ENCODE data around the gene JADE2. TPM values are rescaled to one million over a fixed set of nuclear protein-coding genes. Genes with fewer than 3 reads are reported as not detected.

JADE2 gene
- total RNA-seq, 4 donors from 2014 or later = 46.0 to 113 (median 89.2) TPM

DNA sequence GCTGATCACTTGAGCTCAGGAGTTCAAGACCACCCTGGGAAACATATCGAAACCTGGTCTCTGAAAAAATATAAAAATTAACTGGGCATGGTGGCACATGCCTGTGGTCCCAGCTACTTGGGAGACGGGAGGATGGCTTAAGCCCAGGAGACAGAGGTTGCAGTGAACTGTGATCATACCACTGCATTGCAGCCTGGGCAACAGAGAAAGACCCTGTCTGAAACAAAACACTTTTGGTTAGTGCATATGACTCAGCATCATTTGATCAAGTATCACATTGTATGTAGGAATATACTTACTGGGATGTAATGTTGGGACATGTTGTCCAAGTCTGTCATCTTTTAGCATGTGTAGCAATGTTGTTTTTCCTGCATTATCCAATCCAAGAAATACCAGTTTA is 95.2 kb downstream of the JADE2 start:
- no peak overlapping the region for H3K27ac ChIP-seq
- WGBS, 2 donors (ENCODE audit: low coverage in 1 of 2) = 92 to 100% methylated on average over 2 of the region's 2 CpGs
- no peaks in the 10 kb centered on the region for H3K27me3 ChIP-seq
- H3K9me3 ChIP-seq = no peaks in the 10 kb centered on the region
- TF ChIP-seq POLR2A (IDR thresholded peaks at IDR 0.05) (no peak), EP300 (IDR thresholded peaks at IDR 0.05) (no peak), POLR2AphosphoS5 (IDR thresholded peaks at IDR 0.05) (no peak)
- TF ChIP-seq, protein P1, sequence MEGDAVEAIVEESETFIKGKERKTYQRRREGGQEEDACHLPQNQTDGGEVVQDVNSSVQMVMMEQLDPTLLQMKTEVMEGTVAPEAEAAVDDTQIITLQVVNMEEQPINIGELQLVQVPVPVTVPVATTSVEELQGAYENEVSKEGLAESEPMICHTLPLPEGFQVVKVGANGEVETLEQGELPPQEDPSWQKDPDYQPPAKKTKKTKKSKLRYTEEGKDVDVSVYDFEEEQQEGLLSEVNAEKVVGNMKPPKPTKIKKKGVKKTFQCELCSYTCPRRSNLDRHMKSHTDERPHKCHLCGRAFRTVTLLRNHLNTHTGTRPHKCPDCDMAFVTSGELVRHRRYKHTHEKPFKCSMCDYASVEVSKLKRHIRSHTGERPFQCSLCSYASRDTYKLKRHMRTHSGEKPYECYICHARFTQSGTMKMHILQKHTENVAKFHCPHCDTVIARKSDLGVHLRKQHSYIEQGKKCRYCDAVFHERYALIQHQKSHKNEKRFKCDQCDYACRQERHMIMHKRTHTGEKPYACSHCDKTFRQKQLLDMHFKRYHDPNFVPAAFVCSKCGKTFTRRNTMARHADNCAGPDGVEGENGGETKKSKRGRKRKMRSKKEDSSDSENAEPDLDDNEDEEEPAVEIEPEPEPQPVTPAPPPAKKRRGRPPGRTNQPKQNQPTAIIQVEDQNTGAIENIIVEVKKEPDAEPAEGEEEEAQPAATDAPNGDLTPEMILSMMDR (IDR thresholded peaks at IDR 0.05) = no peak
- ATAC-seq = no peak
- H3K36me3 ChIP-seq = peaks cover 0 to 86% of the 10 kb centered on the region in 2 donors
- no peak overlapping the region for H3K4me3 ChIP-seq
- H3K4me1 ChIP-seq = no peaks in the 10 kb centered on the region

DNA sequence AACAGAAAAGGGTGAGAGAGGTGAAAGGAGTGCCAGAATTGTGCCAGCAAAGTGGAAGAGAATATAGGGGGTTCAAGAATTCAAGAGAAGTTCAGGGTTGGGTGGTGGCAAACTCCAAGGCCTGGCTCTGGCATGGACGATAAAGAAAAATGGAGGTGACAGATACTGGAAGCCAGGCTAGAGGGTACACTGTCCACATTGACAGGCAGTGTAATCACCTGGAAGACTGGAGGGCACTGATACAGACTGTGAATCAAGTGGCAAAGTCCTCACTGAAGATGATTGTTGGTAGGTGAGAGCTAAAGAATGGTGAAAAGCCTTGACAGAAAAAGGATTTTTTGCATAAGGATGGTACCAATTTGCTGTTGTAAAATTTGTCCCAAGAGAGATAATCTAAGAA is 100.1 kb downstream of the JADE2 start:
- Histone ChIP-seq H3K27me3 (no peaks in the 10 kb centered on the region), H3K4me3 (no peak overlapping the region), H3K9me3 (no peaks in the 10 kb centered on the region), H3K36me3 (peaks cover 0 to 53% of the 10 kb centered on the region in 2 donors), H3K27ac (no peak overlapping the region), H3K4me1 (peaks cover 0 to 12% (median 0%) of the 10 kb centered on the region in 3 donors)
- WGBS, 2 donors (ENCODE audit: low coverage in 1 of 2) = 95% methylated on average over 1 of the region's 1 CpG; no CpG with 5 or more reads in 1 of the 2 donors
- ATAC-seq = no peak
- TF ChIP-seq POLR2A (IDR thresholded peaks at IDR 0.05) (no peak), POLR2AphosphoS5 (IDR thresholded peaks at IDR 0.05) (no peak), EP300 (IDR thresholded peaks at IDR 0.05) (no peak)
- TF ChIP-seq, protein P1 (IDR thresholded peaks at IDR 0.05) = no peak

DNA sequence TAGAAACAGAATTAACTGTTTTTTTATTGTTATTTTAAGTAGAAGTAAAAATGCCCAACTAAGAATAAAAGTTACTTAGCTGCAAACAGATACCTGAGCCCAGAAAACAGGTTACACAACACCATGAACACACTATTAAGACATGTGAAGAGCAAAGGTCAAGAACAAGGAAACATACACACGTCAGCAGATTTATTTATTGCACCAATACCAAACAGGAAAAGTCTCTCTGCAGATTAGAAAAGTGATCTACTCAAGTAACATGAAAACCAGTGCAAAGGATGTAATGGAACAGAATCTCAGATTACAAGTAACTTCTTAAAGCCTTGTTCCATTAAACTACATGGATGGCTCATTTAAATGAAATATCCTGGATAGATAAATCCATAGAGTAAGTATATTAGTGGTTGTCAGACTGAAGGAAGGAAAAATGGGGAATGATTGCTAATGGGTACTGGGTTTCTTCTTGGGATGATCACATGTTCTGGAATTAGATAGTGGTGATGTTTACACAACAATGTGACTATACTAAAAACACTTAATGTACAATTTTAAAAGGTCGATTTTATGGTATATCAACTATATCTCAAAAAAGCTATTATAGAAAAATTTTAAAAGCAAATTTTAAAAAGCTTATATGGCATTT is 101.0 kb downstream of the JADE2 start:
- peak; percentile 51 for ATAC-seq
- H3K27ac ChIP-seq = no peak overlapping the region

More for the DNA sequence above, 101.0 kb downstream of the JADE2 start:
- Histone ChIP-seq H3K4me3 (no peak overlapping the region), H3K9me3 (no peaks in the 10 kb centered on the region), H3K4me1 (peaks cover 0 to 19% (median 6%) of the 10 kb centered on the region in 3 donors), H3K36me3 (peaks cover 0 to 43% of the 10 kb centered on the region in 2 donors), H3K27me3 (no peaks in the 10 kb centered on the region)
- TF ChIP-seq, protein P1 (IDR thresholded peaks at IDR 0.05) = no peak
- TF ChIP-seq POLR2A (IDR thresholded peaks at IDR 0.05) (no peak), POLR2AphosphoS5 (IDR thresholded peaks at IDR 0.05) (no peak), EP300 (IDR thresholded peaks at IDR 0.05) (no peak)
- 66 to 68% methylated on average over 2 of the region's 2 CpGs for WGBS, 2 donors (ENCODE audit: low coverage in 1 of 2)

Small RNA genes lying within 50 kb of the gene (small RNA-seq; reads per million reads assigned to genes)
- gene RN7SL541P (0 reads per million in 4 donors), gene RNU6-456P (0 reads per million in 4 donors)

Other genes starting within 250 kb of the JADE2 start
- gene CDKL3, start 158.5 kb upstream of the JADE2 start, total RNA-seq = 1 to 10 TPM in 3 of 4 donors, under 1 TPM in 1; 0.57 to 7.2 (median 5.2) TPM
- gene UBE2B, start 154.1 kb upstream of the JADE2 start, total RNA-seq = 10 to 100 TPM; 36.6 to 53.9 (median 44.5) TPM
- 10 to 100 TPM; 15.1 to 25.7 (median 21.0) TPM for gene CDKN2AIPNL, start 113.8 kb upstream of the JADE2 start, total RNA-seq
- gene SAR1B, start 107.2 kb downstream of the JADE2 start, total RNA-seq = 10 to 100 TPM; 40.1 to 45.0 (median 41.8) TPM
- 10 to 100 TPM; 13.0 to 18.3 (median 14.7) TPM for gene SEC24A, start 123.1 kb downstream of the JADE2 start, total RNA-seq
- gene CAMLG, start 212.9 kb downstream of the JADE2 start, total RNA-seq = 10 to 100 TPM; 35.7 to 47.3 (median 43.5) TPM
- gene DDX46, start 233.1 kb downstream of the JADE2 start, total RNA-seq = 10 to 100 TPM; 30.4 to 53.5 (median 40.2) TPM

Data from gastroesophageal sphincter (tissue), 4 donors.